HG03460 (cell line): ENCODE results near the gene ABCB7.
"Not testable (repeated sequence)": the region's sequence is repeated elsewhere in the genome, so short reads cannot be mapped to it uniquely, and the experiment has no call there.

ENCODE experiments used
- ATAC-seq: cut with Tn5 transposase; IDR thresholded peaks from one replicate; pipeline ENCODE4 v1.9.1; 2021; ENCODE audit not compliant: unreplicated experiment

Gene ABCB7

DNA sequence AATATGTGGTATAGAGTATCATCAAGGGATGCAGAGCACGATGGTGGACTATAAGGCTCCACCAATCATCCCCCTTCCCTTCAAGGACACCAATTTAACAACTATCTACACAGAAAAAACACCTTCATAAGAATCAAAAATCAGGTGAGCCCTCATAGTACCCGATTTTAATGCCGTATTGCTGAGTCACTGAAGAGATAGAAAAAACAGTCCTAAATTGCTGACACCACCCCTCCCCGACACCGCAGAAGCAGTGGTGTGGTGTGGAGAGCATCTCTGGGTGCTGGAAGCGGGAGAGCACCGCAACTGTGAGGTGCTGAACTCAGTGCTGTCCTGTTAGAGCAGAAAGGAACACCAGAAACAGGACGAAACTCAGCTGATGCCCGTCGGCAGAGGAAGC lies 49.3 kb downstream of the ABCB7 start:
- ATAC-seq: no peak

GRCh38 chrX:75096331-75096730 lies 59.8 kb downstream of the ABCB7 start:
- ATAC-seq: no peak

- no peak for ATAC-seq
Measured at GRCh38 chrX:75086731-75087195, 69.3 kb downstream of the ABCB7 start.

- no peak for ATAC-seq
Measured at GRCh38 chrX:75084757-75085156, 71.3 kb downstream of the ABCB7 start.

DNA sequence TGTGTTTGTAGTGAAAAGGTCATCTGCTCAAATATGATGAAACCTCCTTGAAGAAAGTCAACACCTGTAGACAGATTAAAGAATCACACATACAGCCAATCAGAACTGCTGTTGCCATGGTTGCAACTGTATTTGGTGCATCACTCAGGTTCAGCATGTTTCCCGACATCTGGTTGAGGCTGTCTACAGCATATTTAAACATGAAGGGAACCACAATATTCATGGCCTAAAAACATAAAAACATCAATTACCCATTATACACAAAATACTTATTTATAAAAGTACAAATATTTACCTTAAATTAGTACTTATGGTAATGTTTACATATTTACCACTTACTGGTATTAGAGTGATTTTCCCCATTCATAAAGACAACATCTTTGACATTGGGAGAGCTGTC lies 79.7 kb downstream of the ABCB7 start:
- ATAC-seq: no peak

- no peak for ATAC-seq
Measured at GRCh38 chrX:75074475-75074874, 81.6 kb downstream of the ABCB7 start.

DNA sequence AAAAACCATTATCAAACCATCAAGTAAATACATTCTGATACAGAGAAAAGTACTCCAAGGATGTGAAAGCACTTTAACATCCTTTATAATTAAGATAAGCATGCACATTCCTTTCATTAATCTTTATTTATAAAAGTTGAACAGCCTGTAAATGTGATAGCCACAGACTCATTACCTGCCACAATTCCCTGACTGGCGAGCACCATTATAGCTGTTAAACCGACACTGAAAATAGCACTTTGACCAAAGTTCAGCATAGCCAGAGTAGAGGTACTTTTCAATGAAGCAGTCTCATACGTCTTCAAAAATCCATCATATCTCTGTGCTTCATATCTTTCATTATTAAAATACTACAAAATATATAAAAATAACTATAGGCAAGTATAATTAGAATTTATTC lies 84.7 kb downstream of the ABCB7 start:
- ATAC-seq: no peak

- ATAC-seq: no peak
Measured at GRCh38 chrX:75067931-75068330, 88.2 kb downstream of the ABCB7 start.

GRCh38 chrX:75061701-75062100 lies 94.4 kb downstream of the ABCB7 start:
- ATAC-seq: no peak

DNA sequence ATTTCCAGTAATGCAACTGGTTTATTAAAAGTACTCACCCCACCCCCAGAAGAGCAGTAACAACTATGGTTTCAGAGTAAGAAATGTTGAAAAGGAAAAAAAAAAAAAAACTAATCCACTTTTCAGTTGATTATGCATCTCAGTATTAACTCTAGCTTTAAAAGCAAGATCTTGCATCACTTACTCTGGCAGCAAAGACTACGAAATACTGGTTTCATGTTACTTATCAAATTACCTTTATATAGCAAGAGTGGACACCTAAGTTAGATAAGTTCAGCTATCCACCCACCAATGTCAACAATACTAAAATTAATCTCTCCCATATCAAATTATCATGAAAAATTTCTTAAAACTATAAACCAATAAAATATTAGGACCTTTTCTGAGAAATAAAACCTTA lies 105.0 kb downstream of the ABCB7 start:
- no peak for ATAC-seq

DNA sequence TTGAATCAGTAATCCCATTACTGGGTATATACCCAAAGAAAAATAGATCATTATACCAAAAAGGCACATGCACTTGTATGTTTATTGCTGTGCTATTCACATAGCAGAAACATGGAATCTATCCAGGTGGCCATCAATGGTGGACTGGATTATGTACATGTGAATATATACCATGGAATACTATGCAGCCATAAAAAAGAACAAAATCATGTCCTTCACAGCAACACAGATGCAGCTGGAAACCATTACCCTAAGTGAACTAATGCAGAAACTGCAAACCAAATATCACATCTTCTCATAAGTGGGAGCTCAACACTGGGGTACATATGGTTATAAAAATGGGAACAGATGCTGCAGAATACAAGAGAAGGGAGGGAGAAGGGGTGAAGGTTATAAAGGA lies 110.7 kb downstream of the ABCB7 start:
- ATAC-seq: no peak

DNA sequence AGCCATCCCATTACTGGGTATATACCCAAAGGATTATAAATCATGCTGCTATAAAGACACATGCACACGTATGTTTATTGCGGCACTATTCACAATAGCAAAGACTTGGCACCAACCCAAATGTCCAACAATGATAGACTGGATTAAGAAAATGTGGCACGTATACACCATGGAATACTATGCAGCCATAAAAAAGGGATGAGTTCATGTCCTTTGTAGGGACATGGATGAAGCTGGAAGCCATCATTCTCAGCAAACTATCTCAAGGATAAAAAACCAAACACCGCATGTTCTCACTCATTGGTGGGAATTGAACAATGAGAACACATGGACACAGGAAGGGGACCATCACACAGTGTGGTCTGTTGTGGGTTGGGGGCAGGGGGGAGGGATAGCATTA lies 111.9 kb downstream of the ABCB7 start:
- ATAC-seq: not testable (repeated sequence)

- no peak for ATAC-seq
Measured at GRCh38 chrX:75038925-75039324, 117.2 kb downstream of the ABCB7 start.
